BLaER1 (cell line): Measurements from ENCODE around the gene WDR20.
"Not testable (repeated sequence)": the region's sequence is repeated elsewhere in the genome, so short reads cannot be mapped to it uniquely, and the experiment has no call there.

Experiments
- H3K27ac ChIP-seq: shearing (Covaris generic); formaldehyde crosslinking; 2 replicates; pipeline ENCODE4 v1.8.1; 2022
- H3K27me3 ChIP-seq: shearing (Covaris generic); formaldehyde crosslinking; 2 replicates; pipeline ENCODE4 v1.8.1; 2022
- H3K36me3 ChIP-seq: shearing (Covaris generic); formaldehyde crosslinking; 2 replicates; pipeline ENCODE4 v1.8.1; 2022
- H3K4me1 ChIP-seq: shearing (Covaris generic); formaldehyde crosslinking; 2 replicates; pipeline ENCODE4 v1.8.1; 2022
- H3K4me2 ChIP-seq: shearing (Covaris generic); formaldehyde crosslinking; 2 replicates; pipeline ENCODE4 v1.8.1; 2022
- H3K4me3 ChIP-seq: shearing (Covaris generic); formaldehyde crosslinking; 2 replicates; pipeline ENCODE4 v1.8.1; 2022
- H3K9ac ChIP-seq: shearing (Covaris generic); formaldehyde crosslinking; 2 replicates; pipeline ENCODE4 v1.8.1; 2022
- H3K9me3 ChIP-seq: shearing (Covaris generic); formaldehyde crosslinking; 2 replicates; pipeline ENCODE4 v1.8.1; 2022
- H4K20me1 ChIP-seq: shearing (Covaris generic); formaldehyde crosslinking; 2 replicates; pipeline ENCODE4 v1.8.1; 2022
- Cebpa-rat ChIP-seq: shearing (Covaris generic); IDR thresholded peaks from 2 replicates; pipeline ENCODE4 v1.8.1; 2022

The WDR20 gene

GRCh38 chr14:102164241-102164641 is 24.5 kb downstream of the WDR20 start:
- no peaks in the 10 kb centered on the region for H3K27me3 ChIP-seq
- no peak overlapping the region for H3K4me3 ChIP-seq
- no peaks in the 10 kb centered on the region for H3K9me3 ChIP-seq
- H3K36me3 ChIP-seq, result peaks cover 47% of the 10 kb centered on the region
- no peak overlapping the region for H3K27ac ChIP-seq
- TF ChIP-seq Cebpa-rat, result no peak
- peaks cover 12% of the 10 kb centered on the region for H3K4me1 ChIP-seq
- H3K4me2 ChIP-seq, result no peak overlapping the region
- peaks cover 96% of the 10 kb centered on the region for H4K20me1 ChIP-seq
- no peak overlapping the region for H3K9ac ChIP-seq

GRCh38 chr14:102164965-102165364 is 25.3 kb downstream of the WDR20 start:
- TF ChIP-seq Cebpa-rat, result no peak
- Histone ChIP-seq H3K9ac (no peak overlapping the region), H3K4me2 (no peak overlapping the region), H3K27ac (no peak overlapping the region), H4K20me1 (peaks cover 96% of the 10 kb centered on the region), H3K36me3 (peaks cover 48% of the 10 kb centered on the region), H3K9me3 (no peaks in the 10 kb centered on the region), H3K4me1 (peaks cover 5% of the 10 kb centered on the region), H3K27me3 (no peaks in the 10 kb centered on the region), H3K4me3 (no peak overlapping the region)

GRCh38 chr14:102170061-102170460 is 30.4 kb downstream of the WDR20 start:
- H4K20me1 ChIP-seq, result peaks cover 69% of the 10 kb centered on the region
- TF ChIP-seq Cebpa-rat, result no peak
- no peak overlapping the region for H3K4me2 ChIP-seq

GRCh38 chr14:102171173-102172020 is 31.7 kb downstream of the WDR20 start:
- Histone ChIP-seq H3K4me1 (no peaks in the 10 kb centered on the region), H3K9ac (no peak overlapping the region), H3K4me3 (no peak overlapping the region), H3K9me3 (peaks cover 7% of the 10 kb centered on the region), H3K4me2 (no peak overlapping the region), H3K36me3 (peaks cover 26% of the 10 kb centered on the region), H3K27me3 (no peaks in the 10 kb centered on the region), H3K27ac (no peak overlapping the region), H4K20me1 (peaks cover 69% of the 10 kb centered on the region)
- TF ChIP-seq Cebpa-rat, result no peak

More at GRCh38 chr14:102170061-102170460, 30.4 kb downstream of the WDR20 start:
- Histone ChIP-seq H3K4me3 (no peak overlapping the region), H3K36me3 (peaks cover 23% of the 10 kb centered on the region), H3K9ac (no peak overlapping the region), H3K4me1 (no peaks in the 10 kb centered on the region), H3K27ac (no peak overlapping the region), H3K27me3 (no peaks in the 10 kb centered on the region), H3K9me3 (peaks cover 7% of the 10 kb centered on the region)

GRCh38 chr14:102172021-102172272 is 32.2 kb downstream of the WDR20 start:
- peaks cover 69% of the 10 kb centered on the region for H4K20me1 ChIP-seq
- H3K4me2 ChIP-seq, H3K27me3 ChIP-seq, H3K9ac ChIP-seq, H3K4me1 ChIP-seq, H3K4me3 ChIP-seq, H3K9me3 ChIP-seq, H3K27ac ChIP-seq: not testable (repeated sequence)
- peaks cover 24% of the 10 kb centered on the region for H3K36me3 ChIP-seq

GRCh38 chr14:102172721-102173120 is 33.0 kb downstream of the WDR20 start:
- H3K4me3 ChIP-seq, H3K9ac ChIP-seq, H3K9me3 ChIP-seq, H3K27me3 ChIP-seq, H3K4me2 ChIP-seq, H3K4me1 ChIP-seq, H3K27ac ChIP-seq: not testable (repeated sequence)
- Histone ChIP-seq H3K36me3 (peaks cover 16% of the 10 kb centered on the region), H4K20me1 (peaks cover 69% of the 10 kb centered on the region)

DNA sequence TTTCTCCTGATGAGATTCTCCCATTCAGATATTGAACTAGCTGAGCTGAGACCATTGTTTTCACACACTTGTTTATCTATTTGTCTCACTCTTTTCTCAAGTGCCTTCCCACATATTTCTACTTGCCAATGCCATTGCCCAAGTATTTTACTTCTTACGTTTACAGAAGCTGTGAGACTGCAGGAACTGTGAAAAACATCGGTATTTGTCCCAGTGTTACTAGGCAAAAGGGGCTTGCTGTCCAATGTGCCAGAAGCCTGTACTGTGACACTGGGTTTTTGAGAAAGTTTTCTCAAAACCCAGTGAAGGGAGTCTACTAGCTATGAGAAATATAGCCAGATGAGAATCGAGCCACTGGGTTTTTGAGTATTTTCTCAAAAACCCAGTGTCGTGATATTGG is 37.5 kb downstream of the WDR20 start:
- no peak for TF ChIP-seq Cebpa-rat
- Histone ChIP-seq H3K27me3 (no peaks in the 10 kb centered on the region), H4K20me1 (peaks cover 79% of the 10 kb centered on the region), H3K36me3 (peaks cover 19% of the 10 kb centered on the region), H3K4me2 (no peak overlapping the region), H3K4me3 (no peak overlapping the region), H3K9me3 (peaks cover 7% of the 10 kb centered on the region), H3K4me1 (no peaks in the 10 kb centered on the region), H3K9ac (no peak overlapping the region), H3K27ac (no peak overlapping the region)

DNA sequence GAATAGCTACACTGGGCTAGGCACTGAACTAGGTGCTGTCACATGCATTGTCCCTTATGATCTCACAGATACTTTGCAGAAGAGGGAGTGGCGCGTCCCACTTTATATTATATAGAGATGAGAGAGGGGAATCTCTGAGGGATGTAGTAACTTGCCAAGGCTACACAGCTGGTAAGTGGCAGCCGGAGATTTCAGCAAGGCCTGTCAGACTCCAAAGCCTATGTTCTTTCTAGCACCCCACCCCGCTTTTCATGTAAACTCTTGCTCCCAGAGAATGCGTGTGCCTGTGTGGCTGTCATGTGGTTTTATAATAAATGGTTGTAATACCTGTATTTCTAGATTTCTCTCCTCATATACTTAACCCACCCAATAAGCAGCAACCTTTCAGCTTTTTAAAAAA is 39.1 kb downstream of the WDR20 start:
- Histone ChIP-seq H3K4me3 (no peak overlapping the region), H3K4me2 (no peak overlapping the region), H3K36me3 (peaks cover 13% of the 10 kb centered on the region), H4K20me1 (peaks cover 96% of the 10 kb centered on the region), H3K4me1 (no peaks in the 10 kb centered on the region), H3K9me3 (no peaks in the 10 kb centered on the region), H3K27ac (no peak overlapping the region), H3K9ac (no peak overlapping the region), H3K27me3 (no peaks in the 10 kb centered on the region)
- no peak for TF ChIP-seq Cebpa-rat

DNA sequence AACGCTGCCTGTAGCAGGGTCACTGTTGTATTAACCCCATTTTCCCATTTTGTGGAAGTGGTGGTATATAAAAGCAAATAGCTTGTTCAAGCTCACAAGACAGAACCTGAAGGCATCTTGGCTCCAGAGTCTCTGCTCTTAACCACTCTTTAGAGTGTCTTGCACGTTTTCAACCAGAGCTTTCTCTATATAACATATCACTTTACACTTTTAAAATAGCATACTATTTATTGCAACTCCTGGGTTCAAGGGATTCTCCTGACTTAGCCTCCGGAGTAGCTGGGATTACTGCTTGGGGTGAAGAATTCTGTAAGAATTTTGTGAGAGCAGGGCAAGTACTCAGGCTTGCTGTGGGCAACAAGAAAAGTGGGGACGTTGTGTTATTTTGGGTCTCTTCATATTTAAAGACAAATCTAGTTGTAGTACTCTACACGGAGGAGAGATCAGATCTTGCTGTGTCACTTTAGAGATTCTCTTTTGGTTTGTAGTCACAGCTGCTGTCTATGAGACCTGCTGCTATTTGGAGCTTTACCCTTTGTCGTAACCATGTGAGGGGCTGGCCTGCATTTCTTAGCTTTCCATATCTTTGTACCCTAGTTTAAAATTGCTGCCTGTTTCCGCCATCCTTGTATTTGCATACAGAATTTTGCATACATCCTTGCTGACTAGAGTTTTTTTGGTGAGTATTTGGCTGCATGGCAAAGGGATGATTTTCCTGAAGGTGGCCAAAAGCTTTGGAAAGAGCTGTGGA is 40.7 kb downstream of the WDR20 start:
- no peaks in the 10 kb centered on the region for H3K9me3 ChIP-seq
- H4K20me1 ChIP-seq, result peaks cover 100% of the 10 kb centered on the region
- H3K36me3 ChIP-seq, result peaks cover 18% of the 10 kb centered on the region
- no peak overlapping the region for H3K4me3 ChIP-seq
- H3K27ac ChIP-seq, result no peak overlapping the region
- no peak for TF ChIP-seq Cebpa-rat
- H3K9ac ChIP-seq, result no peak overlapping the region
- no peaks in the 10 kb centered on the region for H3K4me1 ChIP-seq
- H3K4me2 ChIP-seq, result no peak overlapping the region
- H3K27me3 ChIP-seq, result no peaks in the 10 kb centered on the region

DNA sequence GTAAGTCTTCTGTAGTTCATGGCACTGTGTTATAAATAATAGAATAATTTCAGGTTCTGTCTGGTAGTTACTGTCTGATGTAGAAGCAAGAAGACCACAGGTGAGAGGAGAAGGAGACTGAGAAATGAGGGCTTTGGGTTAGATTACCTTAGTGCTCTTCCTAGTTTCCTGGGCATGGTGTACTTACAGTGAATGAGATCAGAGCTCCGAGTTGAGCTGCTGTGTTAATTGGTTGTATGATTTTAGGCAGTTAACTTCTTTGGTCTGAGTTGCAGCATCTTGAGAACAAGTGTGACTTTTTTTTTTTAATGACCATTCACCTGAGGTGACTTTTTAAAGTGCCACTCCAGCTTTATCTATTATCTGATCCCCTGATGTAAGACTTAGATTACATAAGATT is 41.5 kb downstream of the WDR20 start:
- no peak overlapping the region for H3K9ac ChIP-seq
- H3K4me2 ChIP-seq, result no peak overlapping the region
- H3K4me3 ChIP-seq, result no peak overlapping the region
- peaks cover 15% of the 10 kb centered on the region for H3K36me3 ChIP-seq
- no peaks in the 10 kb centered on the region for H3K9me3 ChIP-seq
- no peaks in the 10 kb centered on the region for H3K4me1 ChIP-seq
- H3K27ac ChIP-seq, result no peak overlapping the region
- no peak for TF ChIP-seq Cebpa-rat
- peaks cover 100% of the 10 kb centered on the region for H4K20me1 ChIP-seq
- no peaks in the 10 kb centered on the region for H3K27me3 ChIP-seq
